GM19099 (cell line): ENCODE data around the gene KLLN.

Experiments used
- POLR2A ChIP-seq: IDR thresholded peaks from 3 replicates; pipeline ENCODE4 v1.6.1; 2011; ENCODE audit warnings: low read depth; ENCODE audit not compliant: insufficient read length; ENCODE audit errors: extremely low read depth

The KLLN gene

DNA sequence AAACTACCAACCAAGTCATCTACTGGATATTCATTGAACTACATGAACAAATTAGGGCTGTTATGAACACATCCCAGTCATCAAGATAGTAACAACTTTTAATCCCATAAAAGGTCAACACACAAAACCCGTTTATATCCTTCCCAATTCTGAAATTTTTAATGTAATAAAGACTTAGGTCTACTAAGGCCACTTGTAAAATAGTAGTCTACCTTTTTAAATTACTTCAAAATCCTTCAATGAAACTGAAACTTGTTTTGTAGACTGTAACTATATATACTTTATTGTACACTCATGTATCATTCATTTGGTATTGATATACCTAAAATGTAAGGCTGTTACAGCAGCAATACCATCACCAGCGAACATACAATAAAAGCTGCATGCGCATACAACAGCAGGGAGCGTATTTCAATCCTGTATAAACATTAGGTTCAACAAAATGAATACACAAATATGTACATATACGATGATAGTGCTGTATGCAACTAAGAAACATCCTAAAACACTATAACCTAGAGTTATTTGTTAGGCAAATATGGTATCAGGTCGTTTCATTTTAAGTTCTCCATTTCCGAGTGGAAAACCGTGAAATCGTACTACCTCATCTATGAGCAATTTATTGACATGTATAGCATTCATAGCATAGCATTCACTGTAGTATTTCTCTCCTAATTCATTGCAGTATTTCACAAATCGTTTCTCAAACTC is 46.3 kb downstream of the KLLN start:
- TF ChIP-seq POLR2A, result no peak

DNA sequence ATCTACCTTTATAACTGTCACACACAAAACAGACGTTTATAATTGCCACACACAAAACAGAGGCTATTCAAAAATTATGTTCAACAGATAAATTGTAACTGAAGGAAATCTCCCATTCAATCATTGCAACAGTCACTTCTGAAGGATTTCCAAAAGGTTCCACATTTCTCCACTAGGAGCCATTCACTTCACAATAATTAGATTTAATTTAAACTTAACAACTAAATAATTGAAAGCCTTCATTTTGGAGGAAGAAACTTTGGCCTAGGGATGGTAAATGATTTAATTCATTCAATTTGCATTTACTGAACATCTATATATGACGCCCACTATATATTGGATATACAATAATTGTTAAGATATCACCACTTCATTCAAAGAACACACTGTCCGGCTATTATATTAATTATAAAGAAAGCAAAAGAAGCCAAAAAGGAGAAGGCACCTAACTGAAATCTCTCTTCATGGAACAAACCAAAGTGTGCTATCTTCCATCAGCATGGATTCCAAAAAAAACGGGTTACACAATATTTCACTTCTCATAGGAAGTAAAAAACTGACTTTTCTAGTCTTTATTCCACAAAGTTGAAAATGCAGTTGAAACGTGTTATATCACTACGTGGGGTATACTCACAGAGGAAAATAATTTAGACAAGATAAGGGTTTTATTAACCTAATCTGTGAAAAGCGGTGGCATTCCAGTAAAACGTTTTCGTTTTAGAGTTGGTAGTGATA is 47.0 kb downstream of the KLLN start:
- no peak for TF ChIP-seq POLR2A
